ENCODE data around the gene DZIP3.
"Not testable (repeated sequence)": the region's sequence is repeated elsewhere in the genome, so short reads cannot be mapped to it uniquely, and the experiment has no call there.

Gene DZIP3

GRCh38 chr3:108602249-108602934 is 12.9 kb downstream of the DZIP3 start:
- no peak for FAIRE-seq

- no peak for FAIRE-seq
Measured at GRCh38 chr3:108602935-108603294, 13.4 kb downstream of the DZIP3 start.

- no peak for FAIRE-seq
Measured at GRCh38 chr3:108603691-108604090, 14.2 kb downstream of the DZIP3 start.

GRCh38 chr3:108605028-108605427 is 15.5 kb downstream of the DZIP3 start:
- FAIRE-seq, result no peak

- no peak for FAIRE-seq
Measured at GRCh38 chr3:108605491-108605890, 16.0 kb downstream of the DZIP3 start.

GRCh38 chr3:108608750-108609149 is 19.2 kb downstream of the DZIP3 start:
- FAIRE-seq, result no peak

- no peak for FAIRE-seq
Measured at GRCh38 chr3:108610651-108611050, 21.1 kb downstream of the DZIP3 start.

GRCh38 chr3:108616090-108616489 is 26.6 kb downstream of the DZIP3 start:
- not testable (repeated sequence) for FAIRE-seq

GRCh38 chr3:108620250-108620649 is 30.7 kb downstream of the DZIP3 start:
- no peak for FAIRE-seq

- no peak for FAIRE-seq
Measured at GRCh38 chr3:108623504-108623903, 34.0 kb downstream of the DZIP3 start.

- peak; percentile 31 for FAIRE-seq
Measured at GRCh38 chr3:108629974-108630373, 40.5 kb downstream of the DZIP3 start.

- FAIRE-seq, result no peak
Measured at GRCh38 chr3:108642526-108642925, 53.0 kb downstream of the DZIP3 start.

GRCh38 chr3:108645364-108645763 is 55.8 kb downstream of the DZIP3 start:
- FAIRE-seq, result no peak

- not testable (repeated sequence) for FAIRE-seq
Measured at GRCh38 chr3:108655664-108656063, 66.1 kb downstream of the DZIP3 start.

- FAIRE-seq, result no peak
Measured at GRCh38 chr3:108661699-108662098, 72.2 kb downstream of the DZIP3 start.

GRCh38 chr3:108662142-108662738 is 72.7 kb downstream of the DZIP3 start:
- FAIRE-seq, result peak; percentile 88

GRCh38 chr3:108664266-108664665 is 74.7 kb downstream of the DZIP3 start:
- no peak for FAIRE-seq

GRCh38 chr3:108667312-108667711 is 77.8 kb downstream of the DZIP3 start:
- FAIRE-seq, result no peak

GRCh38 chr3:108669208-108669607 is 79.7 kb downstream of the DZIP3 start:
- no peak for FAIRE-seq

- no peak for FAIRE-seq
Measured at GRCh38 chr3:108672701-108673100, 83.2 kb downstream of the DZIP3 start.

- no peak for FAIRE-seq
Measured at GRCh38 chr3:108673988-108674661, 84.6 kb downstream of the DZIP3 start.

- no peak for FAIRE-seq
Measured at GRCh38 chr3:108677811-108678210, 88.3 kb downstream of the DZIP3 start.

GRCh38 chr3:108692286-108692685 is 102.8 kb downstream of the DZIP3 start:
- FAIRE-seq, result not testable (repeated sequence)

GRCh38 chr3:108698461-108698860 is 108.9 kb downstream of the DZIP3 start:
- FAIRE-seq, result no peak

All from G401.6 (cell line).